ENCODE measurements around the gene SAPCD2.
"Not testable (repeated sequence)": the region's sequence is repeated elsewhere in the genome, so short reads cannot be mapped to it uniquely, and the experiment has no call there.

The SAPCD2 gene

DNA sequence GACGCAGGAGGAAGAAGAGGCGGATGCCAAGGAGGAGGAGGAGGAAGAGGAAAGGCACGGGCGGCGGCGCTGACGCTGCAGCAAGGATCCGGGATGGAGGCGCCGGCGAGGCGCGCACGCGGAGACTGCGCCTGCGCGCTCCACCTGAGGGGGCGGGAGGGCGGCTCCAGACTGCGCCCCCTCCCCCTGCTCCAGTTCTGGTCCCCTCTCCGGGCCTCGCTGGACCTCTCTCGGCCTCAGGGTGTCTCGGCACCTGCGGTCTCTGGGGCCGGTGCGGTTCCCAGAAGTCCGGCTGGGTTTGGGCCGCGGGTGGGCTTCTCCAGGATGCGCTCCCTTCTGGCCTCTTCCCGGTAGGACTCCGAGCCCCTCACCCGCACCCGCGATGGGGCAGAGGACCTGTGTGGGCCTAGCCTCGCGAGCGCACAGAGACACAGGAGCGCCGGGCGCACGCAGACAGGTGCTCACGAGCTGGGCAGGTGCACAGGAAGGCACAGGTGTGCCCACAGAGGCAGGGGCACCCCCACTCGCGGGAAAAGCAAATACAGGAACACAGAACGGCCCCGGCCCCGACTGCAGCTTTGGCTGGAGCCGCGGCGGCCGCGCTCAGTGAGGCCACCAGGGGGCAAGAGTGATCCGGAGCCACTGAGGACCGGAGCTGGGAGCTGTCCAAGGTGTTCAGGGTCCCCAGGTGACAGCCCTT is 24.1 kb downstream of the SAPCD2 start, which contains the start of gene NPDC1:
NPDC1 (minus strand) TSS at position 90 of the 700 bp plus-strand sequence. CDS start 188 bp downstream, outside the sequence.
- no peak for FAIRE-seq

- FAIRE-seq = no peak
Observed at GRCh38 chr9:137045294-137046087, 24.9 kb downstream of the SAPCD2 start.

GRCh38 chr9:137044502-137045177 is 25.7 kb downstream of the SAPCD2 start:
- no peak for FAIRE-seq

- no peak for FAIRE-seq
Observed at GRCh38 chr9:137044037-137044436, 26.3 kb downstream of the SAPCD2 start.

DNA sequence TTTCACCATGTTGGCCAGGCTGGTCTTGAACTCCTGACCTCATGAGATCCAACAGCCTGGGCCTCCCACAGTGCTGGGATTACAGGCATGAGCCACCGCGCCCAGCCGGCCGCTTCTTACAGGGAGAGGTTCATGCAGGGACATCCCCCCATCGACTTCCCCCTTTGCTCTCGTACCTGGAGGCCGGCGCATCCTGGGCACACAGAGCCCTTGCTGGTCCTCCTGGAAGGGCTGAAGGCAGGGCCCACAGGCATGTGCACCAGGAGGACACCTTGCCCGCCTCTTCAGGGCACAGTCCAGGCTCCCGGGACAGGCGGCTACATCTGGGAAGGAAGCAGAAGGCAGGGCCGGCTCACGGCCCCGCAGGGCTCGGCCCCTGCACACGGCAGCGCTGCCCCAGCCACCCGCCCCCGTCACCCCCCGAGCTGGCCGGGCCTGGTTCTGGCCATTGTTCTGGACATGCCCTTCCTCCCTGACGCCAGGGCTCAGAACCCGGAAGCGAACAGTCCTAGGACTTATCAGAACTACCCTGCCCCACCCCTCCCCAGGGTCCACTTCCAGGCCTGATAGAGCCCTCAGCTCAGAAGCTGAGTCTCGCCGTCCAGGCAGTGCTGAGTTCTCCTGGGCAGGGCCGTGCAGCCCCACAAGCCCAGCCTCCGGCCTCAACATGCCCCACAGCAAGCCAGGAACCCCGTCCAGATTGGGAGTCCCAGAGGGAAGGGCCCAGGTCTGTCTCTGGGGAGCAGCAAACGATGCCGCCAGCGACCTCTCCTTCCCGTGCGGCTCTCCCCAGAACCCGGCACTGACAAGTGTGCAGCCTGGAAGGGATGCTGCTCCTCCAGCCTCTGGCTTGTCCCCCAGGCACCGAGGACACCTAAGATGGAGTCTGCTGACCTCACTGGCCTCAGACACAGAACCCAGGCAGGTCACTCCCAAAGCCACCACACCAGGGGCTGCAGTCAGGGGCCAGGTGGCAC is 27.3 kb downstream of the SAPCD2 start:
- no peak for FAIRE-seq

- no peak for FAIRE-seq
Observed at GRCh38 chr9:137041124-137041523, 29.2 kb downstream of the SAPCD2 start.

DNA sequence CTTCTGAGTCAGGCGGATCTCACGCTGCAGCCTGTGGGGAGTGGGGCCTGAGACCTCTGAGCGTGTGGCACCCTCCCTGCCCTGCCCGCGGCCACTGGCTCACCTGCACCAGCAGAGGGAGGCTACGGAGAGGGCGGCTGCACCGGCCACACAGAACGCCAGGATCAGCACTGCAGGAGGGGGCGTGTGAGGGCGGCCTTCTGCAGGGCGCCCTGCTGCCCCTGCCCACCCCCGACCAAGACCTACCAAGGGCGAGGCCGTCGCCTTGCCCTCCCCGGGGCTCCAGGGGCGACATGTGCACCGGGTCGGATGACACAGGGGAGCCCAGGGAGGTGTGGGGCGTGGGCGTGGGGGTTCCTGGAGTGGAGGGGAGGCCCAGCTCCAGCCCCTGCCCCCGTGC is 29.8 kb downstream of the SAPCD2 start:
- no peak for FAIRE-seq

GRCh38 chr9:137039611-137040366 is 30.6 kb downstream of the SAPCD2 start:
- no peak for FAIRE-seq

DNA sequence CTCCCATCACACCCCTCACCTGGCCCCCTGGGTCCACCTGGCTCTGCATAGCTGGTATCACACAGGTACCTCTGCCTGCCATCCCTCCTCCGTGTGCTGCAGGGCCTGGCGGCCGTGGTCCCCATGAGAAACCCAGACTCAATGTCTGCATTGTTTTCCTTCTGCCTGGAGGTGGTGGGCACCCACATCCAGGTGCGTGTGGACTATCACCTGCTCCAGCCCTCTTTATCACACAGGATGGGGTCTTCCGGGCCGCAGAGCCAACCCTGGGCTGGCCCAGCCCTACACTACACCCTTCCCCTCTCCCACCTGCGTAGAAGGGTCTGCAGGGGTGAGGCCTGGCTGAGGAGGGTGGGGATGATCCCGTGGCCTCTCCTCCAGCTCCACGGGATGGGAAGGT is 31.4 kb downstream of the SAPCD2 start:
- FAIRE-seq = no peak

- FAIRE-seq = no peak
Observed at GRCh38 chr9:137037483-137037882, 32.9 kb downstream of the SAPCD2 start.

GRCh38 chr9:137037035-137037434 is 33.3 kb downstream of the SAPCD2 start:
- no peak for FAIRE-seq

GRCh38 chr9:137035937-137036336 is 34.4 kb downstream of the SAPCD2 start:
- no peak for FAIRE-seq

DNA sequence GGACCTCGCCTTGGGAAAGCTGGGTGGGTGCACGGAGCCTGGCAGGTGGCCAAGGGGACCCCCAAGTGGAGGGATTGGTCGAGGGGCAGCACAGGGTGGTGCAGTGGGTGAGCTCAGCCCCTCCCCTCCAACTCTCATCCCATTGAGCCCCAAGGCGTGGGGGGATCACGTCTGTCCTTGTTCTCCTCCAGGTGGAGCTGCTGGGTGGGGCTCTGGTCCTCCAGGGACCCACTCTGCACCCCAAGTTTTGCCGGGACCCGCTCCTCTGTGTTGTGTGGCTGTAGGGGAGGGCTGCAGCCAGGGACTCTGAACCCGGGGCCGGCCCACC is 34.9 kb downstream of the SAPCD2 start:
- no peak for FAIRE-seq

DNA sequence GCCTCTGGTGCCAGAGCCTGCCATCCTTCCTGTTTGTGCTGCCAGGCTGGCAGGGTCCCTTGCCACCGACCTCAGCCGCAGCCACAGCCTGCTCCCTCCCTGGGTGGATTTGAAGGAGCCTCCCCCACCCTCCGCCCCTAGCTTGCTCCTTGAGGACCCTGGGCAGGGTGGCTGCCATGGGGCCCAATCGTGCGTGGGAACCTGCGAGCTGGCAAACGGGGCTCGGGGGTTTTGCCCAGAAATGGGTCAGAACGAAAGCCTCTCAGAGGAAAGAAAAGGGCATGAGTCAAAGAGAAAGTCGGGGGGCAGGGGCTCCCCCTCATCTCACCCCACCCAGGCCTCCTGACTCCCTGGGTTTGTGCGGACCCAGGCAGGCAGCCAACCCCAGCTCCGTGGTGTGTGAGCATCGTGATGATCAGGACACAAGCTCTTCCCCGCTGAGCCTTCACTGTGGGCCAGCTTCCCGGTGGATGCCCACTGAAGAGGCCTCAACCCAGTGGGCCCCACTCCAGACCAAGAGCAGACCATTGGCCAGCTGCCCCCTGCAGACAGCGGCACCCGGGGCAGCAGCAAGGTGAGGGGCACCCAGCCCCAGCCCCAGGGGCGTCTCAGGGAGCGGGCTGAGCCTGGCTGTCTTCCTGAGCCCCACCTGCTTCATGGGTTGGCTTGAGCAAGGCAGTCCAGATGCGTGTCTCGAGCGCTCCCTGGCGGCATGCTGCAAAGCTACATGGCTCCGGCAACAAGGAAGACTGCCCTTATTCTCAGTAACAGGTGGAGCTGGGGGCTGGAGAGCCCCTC is 35.4 kb downstream of the SAPCD2 start:
- FAIRE-seq = no peak

- FAIRE-seq = no peak
Observed at GRCh38 chr9:137034039-137034708, 36.2 kb downstream of the SAPCD2 start.

DNA sequence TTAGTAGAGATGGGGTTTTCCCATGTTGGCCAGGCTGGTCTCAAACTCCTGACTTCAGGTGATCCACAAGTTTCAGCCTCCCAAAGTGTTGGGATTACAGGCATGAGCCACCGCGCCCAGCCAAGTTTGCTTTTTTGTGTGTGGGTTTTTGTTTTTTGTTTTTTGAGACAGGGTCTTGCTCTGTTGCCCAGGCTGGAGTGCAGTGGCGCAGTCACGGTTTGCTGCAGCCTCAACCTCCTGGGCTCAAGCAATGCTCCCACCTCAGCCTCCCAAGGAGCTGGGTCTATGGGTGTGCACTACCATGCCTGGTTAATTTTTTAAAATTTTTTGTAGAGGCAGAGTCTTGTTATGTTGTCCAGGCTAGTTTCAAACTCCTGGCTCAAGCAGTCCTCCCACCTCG is 36.9 kb downstream of the SAPCD2 start:
- not testable (repeated sequence) for FAIRE-seq

DNA sequence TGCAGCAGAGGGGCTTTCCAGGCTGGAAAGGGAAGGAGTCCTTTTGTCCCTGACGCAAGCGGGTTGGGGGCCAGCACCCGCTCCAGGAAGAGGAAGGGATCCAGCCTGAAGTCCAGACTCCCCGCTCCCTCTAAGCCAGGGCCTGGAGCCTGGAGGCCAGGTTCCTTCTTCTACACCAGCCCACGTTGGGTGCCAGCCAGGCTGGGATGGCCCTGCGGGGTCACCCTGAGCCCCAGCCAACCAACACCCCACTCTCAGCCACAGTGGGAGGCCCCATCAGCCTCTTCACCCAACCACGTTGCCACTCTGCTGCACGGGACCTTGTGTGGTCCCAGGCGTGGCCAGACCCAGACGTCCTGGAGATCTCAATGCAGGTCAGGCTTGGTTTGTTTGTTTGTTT is 37.5 kb downstream of the SAPCD2 start:
- FAIRE-seq = no peak

DNA sequence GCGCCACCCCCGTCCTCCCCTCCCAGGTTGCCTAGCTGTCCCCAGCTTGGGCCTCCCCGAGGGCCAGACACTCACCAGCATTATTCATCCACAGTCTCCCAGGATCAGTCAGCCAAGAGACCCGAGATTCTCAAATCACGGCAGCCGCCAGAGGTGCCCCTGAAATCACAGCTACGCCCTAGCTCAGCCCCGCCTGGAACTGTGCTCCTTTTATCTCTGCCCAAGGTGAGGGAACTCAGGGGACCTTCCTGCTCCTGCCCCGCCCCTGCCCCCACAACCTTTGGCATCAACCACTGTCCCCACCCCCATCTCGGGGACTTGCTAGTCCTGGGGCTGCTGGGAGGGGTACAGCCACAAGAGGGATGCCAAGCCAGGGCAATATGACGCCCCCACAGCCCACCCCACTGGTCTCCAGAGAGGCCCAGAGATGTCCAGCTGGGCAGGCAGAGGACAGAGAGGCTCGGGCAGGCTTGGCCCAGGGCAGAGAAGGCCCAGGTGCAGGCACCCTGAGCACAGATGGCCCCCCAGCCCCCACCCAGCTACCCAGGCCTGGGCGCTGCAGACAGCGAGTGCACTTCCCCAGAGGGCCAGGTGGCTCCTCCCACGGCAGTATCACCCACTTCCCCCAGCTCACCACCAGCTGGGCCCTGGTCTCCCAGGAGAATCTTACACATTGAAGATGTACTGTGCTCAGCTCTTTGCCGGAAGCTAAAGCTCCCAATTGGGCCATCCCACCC is 38.3 kb downstream of the SAPCD2 start, which contains the start of gene FUT7:
FUT7 (minus strand) TSS at position 185 of the 737 bp plus-strand sequence; CDS start at position 88, 97 bp downstream.
- FAIRE-seq = no peak

Data from A204.1 (cell line).